ENCODE data around the gene NPAS3.

The NPAS3 gene

DNA sequence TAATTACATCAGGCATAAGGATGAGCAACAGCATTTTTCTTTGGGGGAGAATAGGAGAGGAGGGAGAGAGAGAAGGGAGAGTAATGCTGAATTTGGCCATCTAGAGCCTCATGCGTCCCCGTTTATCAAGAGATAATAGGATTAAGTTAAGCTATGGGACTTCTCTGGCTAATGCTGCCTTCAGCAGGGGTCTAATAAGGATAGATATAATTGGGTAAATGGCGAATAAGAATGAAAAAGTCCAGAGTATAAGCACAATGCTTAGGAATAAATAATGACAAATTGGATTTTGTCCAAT, 542.2 kb downstream of the NPAS3 start:
- DNase-seq (ENCODE audit: low read depth) = no peak

DNA sequence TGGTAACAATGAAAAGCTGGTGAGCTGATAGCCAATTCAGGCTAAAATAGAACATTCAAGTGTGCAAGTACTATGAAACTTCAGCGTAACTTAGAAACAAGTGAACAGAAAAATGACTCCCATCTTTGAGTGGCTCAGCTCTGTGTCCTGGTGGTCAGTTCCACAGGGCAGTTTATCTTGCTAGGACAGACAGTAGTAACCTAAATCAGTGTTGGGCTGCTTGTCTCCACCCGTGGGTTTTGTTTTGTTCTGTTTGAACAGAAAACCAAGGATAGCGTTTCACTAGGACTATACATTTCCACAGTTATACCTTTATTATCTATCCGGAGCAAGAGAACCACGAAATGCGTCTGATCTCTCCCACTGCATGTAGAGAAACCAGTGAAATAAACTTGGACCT, 544.4 kb downstream of the NPAS3 start:
- no peak for DNase-seq (ENCODE audit: low read depth)

DNA sequence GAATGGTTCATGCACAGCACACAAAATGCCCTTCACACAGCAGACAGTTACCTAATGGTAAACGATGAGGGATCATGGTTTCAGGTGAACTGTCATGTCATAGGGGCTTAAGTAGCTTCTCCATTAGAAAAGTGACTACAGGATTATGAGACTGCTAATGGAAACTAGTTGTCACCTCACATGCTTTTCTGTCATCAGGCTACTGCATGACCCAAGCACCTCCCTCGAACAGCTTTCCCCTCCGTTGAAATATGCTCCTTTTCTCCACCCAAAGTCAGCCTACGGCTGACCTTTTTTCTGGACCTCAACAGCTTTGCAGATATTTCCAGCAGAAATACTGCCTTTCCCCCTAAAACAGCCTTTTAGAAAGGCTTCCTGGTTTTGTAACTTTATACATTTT, 544.9 kb downstream of the NPAS3 start:
- DNase-seq (ENCODE audit: low read depth) = no peak

DNA sequence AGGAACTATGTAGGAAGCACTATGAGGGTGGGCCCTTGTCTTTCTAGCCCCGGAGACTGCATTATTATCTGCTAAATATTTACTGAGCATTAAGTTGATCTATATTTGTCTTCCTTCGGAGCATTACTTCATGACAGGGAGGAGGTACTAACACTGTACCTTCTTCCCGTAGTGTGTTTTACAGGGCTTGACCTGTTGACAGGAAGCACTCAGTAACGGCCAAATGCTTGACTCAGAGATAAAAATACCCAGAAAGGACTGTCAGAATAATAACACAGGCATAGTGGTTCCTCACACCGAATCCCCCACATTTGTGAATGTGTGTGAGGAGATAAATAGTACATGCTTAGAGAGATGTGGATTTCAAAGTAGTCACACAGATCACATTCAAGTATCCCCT, 545.6 kb downstream of the NPAS3 start:
- no peak for DNase-seq (ENCODE audit: low read depth)

DNA sequence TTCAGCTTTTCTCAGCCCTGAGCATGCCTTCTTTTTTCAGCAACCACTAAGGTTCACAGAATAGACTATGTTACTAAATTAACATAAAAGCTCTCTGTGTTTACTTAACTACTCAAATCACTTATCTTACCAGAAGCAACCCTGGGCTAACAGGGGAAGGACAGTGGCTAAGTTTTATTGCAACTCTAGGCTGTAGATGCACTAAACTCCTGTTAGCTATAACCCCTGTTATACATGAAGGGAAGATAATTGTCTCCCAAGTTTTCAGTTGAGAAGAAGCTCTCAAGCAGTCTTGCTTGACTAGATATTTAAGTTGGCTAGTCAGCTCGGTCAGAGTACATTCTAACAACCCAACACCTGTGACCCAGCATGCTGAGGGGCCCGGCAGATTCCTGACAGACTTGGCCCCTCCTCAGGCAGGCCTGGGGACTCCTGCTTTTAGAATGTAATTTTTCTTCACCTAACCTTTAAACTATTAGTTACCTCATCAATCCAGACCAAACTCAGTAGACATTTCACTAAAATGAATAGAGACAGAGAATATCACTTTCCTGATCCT, 547.7 kb downstream of the NPAS3 start:
- DNase-seq (ENCODE audit: low read depth) = no peak

DNA sequence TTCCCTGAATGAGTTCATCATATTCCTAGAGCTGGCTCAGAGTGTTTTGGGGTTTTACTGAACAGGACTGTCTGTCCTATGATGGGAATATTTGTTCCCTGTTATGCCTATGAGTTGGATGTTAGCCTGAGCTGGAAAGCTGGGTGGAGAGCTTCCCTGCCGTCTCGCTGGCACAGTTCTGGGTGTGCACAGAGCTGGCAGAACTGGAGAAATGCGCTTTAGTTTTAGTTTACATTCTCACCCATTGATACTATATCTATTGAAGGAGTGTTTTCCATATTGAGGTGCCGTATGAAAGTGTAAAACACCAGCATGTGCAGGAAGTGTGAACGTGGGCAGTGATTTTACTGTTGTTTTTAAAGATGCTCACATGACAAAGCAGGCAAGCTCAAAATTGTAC, 549.9 kb downstream of the NPAS3 start:
- no peak for DNase-seq (ENCODE audit: low read depth)

DNA sequence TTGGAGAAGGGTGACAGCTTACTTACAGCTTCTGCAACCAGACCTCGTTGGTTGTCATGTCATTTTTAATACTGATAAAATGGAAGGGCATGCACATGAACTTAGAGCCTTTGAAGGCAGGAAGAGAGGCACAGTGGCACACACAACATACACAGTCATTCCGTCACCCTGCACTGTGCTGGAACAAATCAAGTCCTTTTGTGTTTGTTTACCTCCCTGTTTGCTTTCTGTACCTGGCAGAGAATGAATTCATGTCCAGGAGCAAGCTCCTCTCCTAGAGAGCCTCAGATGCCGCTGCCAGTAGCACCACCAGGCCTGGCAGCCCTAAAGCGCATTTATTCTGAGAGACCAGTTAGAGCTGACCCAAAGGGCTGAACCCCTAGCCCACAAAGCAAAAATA, 551.9 kb downstream of the NPAS3 start:
- DNase-seq (ENCODE audit: low read depth) = no peak

DNA sequence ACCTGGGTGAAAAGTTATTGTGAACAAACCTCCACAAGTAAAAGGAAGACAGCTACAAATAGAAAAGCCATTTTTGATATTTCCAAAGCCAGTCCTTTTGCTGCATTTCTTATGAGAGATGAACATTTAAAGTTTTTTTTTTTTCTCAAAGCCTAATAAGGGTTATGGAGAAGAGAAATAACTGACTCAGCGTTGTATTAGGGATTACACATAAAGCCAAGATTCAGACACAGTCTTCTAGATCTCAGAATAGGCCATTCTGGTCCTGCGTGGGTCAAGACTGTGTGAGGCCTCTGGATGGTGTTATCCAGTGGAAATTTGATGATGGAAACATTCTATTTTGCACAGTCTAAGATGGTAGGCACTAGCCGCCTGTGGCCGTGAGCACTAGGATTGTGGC, 552.4 kb downstream of the NPAS3 start:
- DNase-seq (ENCODE audit: low read depth) = no peak

DNA sequence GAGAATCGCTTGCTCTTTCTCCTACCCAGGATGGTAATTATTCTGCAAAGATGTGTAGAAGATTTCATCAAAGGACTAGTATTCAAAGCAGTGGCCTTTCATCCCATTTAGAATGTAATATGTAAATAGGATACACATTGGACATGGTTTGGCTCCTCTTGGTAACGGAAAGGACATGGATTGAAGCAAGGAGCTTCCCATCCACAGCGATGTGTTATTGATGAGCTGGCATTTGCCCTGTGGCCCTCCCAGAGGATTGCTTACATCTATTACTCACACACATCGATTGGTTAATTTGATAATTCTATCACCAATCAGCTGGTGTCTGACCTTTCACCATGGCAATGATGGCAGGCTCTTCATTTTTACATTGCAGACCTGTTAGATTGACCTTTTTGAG, 553.8 kb downstream of the NPAS3 start:
- no peak for DNase-seq (ENCODE audit: low read depth)

DNA sequence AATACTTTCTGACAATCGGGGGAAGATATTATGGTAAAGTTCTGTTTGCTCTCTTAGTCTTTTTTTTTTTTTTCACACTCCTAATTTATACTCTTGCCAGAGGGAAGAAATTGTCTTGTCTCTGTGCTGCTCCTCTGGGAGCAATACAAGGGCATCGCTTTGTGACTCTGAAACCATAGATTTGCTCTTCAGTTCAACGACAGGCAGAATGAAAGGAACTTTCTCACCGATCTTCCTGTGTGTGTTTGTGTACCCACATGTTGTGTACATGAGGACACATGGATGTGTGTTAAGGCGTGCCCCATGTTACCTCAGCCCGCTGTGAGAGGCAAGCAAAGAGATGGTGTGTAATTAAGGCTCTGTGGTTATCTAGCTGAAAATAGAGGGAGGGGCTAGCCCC, 554.6 kb downstream of the NPAS3 start:
- no peak for DNase-seq (ENCODE audit: low read depth)

DNA sequence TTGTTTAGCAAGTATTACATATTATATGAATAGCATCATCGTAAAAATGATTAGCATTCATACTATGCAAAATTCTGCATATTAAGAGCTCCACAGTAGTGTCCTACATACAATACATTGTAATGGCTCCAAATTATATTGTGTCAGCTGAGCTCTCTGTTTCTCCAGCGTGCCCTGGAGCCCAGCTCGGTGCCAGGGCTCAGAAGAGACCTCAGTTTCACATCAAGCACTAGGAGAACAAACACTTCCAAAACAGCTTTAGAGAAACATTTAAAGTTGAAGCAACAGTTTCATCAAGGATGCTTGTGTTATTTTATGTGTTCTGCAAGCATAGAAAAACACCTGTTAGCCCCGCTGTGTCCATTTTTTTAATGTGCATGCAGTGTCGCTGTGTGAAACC, 555.3 kb downstream of the NPAS3 start:
- DNase-seq (ENCODE audit: low read depth) = no peak

DNA sequence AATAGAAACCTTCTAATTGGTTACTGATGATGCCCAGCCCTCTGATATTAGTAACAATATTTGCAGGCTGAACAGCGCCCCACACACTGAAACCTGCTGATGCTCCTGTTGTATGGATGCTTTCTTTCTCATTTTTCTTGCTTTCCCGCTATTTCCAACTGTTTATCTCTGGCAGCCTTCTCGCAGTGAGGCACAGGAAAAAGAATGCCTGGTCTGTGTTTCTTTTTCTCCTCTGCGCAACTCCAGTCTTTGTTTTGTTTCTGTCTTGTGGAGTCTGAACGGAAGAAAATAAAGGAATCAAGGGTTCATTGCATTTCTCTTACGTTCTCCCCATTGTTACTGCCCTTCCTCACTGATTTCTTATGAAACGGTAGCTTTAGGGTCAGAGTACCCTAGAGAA, 561.0 kb downstream of the NPAS3 start:
- DNase-seq (ENCODE audit: low read depth) = no peak

DNA sequence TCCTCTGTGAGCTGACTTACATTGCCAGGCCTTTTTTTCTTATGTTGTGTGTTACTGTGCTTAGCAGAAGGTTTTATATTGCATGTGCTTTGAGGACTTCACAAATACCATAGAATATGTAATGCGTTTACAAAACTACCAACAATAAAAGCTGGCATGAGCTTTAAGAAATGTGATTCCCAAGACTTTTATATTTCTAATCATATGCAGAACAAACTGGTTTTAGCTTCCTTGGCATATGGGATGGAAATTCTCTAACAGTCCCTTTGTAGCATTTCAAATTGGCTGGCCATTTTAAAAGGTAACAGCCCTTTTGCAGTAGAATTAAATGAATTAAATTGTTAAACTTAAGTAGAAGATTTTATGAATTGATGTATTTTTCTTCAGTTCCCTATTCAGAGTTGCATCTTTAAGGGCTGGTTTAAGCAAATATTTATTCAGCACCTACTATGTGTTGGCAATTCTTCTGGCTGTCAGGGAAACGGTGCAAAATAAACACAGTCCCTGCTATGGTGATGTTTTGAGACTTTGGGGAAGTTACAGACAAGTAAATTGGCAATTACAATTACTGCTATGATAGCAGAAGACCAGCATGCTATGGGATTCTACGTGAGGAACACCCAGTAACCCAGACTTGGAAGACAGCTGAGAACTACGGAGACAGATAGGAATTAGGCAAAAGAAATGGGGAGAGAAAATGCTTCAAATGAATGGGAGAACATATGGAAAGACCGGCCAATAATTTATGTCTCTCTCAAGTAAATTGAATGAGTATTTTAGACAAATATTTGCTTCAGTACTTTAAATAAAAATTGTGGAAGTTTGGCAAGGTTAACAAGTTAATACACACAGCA, 565.8 kb downstream of the NPAS3 start:
- DNase-seq (ENCODE audit: low read depth) = no peak

DNA sequence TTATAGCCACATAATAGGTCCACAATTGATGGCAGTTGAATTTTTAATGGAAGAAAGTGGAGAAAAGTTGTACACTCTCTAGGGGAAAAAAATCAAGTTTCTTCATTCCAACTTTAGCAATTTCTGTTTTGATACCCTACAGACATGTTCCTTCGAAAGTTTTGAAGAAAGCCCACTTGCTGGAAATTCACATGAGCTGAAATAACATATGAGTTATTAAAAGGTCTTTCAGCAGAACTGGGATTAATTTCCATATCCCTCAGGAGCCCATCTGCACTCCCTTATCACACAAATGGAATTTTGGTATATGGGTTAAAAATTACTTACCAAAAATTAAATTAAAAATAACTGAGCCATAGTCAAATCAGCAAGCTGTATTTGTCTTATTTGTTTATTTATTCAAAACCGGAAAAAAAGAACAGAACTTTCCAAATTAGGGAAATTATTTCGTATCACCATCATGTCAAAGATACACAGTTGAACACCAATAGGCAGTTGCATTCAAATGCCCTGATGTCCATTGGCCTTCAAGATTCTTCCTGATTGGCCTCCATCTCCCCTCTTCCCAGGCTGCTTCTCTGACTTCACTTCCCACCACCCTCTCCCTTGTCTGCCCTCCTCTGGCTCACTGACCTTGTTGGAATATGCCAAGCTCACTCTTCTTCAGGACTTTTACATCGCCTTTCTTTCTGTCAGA, 566.7 kb downstream of the NPAS3 start:
- DNase-seq (ENCODE audit: low read depth) = no peak

DNA sequence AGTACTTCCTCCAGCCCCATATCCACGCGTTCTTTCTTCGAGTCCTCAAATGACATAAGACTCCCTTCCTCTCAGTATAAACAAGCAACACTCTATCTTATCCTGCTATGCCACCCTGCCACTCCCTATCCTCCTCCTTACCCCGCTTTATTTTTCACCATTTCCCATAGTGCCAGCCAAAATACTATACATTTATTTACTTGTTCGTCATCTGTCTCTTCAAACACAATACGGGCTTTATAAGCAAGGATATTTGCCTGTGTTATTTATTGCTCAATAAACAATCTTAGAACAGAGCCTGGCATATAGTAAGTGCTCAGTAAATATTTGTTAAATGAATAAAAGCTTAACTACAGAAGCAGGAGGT, 567.3 kb downstream of the NPAS3 start:
- no peak for DNase-seq (ENCODE audit: low read depth)

DNA sequence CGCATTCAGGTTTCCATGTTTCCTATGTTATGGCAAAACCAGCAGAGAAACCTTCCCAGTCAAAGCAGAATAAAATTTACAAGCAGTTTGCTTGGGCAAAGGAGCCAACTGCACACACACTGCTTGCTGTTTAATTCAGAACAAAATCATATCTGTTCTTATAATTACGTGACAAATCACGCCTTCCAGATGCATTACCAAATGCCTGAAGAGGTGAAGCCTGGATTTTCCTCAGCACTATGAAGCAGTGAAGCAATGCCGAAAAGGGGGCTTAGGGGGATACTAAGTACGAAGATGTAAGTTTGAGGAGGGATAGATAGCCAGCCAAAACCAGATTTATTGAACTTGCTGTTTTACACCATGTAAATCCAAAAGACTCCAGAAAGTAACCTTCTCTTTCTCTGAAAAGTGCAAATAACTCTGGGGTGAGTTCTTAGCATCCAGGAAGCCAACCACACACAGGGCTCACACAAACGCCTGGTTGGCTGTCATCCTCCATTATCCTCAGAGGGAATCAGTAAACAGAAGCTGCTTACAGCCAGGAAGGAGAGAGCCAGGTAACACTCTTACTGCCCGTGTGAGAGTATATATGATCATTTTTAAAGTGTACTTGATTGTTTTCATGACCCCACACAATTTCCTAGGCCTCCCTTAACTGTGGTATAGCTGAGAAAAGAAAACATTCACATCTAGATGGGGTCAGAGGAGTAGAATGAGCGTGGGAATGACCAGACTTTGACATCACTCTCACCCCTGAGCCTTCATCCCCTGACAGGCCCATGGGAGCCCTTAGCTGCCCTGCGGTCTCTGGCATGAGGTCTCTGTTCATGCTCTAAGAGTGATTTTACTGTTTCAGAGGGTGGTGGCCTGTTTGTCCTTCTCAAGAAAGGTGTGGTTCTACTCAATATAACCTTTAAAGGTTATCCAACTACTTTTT, 569.7 kb downstream of the NPAS3 start:
- no peak for DNase-seq (ENCODE audit: low read depth)

DNA sequence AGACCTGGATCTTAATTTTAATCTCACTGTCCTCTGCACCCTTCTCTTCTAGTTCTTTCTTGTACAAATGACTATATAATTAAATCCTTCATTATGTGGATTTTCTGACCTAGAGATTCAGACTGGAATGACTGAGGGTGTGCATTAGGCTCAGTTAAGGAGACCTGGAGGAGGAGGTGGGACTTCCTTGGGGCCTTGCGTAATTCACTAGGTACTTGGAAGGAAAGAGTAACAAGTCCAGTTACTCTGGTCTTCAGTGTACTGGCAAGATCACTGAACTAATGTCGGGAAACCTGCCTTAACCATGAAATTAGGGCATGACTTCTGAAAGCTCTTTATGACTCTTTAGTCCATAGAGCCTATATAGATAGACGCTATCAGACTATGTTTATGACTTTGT, 570.8 kb downstream of the NPAS3 start:
- DNase-seq (ENCODE audit: low read depth) = no peak

DNA sequence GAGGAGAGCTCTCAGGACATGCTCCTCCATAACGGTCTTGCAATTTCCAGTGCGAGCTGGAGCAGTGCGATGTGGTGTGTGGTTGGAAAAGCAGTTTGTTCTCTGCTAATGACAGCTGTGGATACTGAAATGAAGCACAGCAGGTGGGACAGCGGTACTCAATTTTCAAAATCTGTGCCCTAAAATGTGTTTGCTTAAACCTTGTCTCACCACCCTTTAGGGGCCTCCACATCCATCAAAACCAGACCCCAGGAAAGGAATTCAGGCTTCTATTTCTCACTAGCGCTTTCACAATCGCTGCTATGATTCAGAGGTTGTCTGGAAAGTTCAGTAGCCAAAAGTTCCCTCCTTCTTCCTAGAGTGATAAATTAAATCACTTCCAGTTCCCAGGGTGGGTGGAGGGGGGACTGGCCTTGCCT, 571.4 kb downstream of the NPAS3 start:
- no peak for DNase-seq (ENCODE audit: low read depth)

DNA sequence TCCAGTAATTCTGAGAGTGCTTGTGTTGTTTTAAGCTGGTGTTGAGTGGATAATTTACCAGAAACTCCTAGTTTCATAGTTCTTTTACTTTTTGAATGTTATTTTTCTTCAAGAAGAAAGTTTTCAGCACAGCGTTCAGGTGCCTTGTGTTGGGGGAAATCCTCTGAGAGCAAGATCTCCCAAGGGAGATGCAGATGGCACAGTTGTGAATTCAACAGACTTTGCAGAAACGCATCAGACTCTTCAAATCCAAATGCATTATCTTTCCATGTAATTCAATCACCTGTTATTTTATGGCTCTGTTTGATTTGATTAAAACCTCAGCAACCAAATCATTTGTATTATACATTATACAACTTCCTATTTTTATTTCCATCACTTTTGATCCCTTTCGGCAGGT, 572.3 kb downstream of the NPAS3 start:
- no peak for DNase-seq (ENCODE audit: low read depth)

DNA sequence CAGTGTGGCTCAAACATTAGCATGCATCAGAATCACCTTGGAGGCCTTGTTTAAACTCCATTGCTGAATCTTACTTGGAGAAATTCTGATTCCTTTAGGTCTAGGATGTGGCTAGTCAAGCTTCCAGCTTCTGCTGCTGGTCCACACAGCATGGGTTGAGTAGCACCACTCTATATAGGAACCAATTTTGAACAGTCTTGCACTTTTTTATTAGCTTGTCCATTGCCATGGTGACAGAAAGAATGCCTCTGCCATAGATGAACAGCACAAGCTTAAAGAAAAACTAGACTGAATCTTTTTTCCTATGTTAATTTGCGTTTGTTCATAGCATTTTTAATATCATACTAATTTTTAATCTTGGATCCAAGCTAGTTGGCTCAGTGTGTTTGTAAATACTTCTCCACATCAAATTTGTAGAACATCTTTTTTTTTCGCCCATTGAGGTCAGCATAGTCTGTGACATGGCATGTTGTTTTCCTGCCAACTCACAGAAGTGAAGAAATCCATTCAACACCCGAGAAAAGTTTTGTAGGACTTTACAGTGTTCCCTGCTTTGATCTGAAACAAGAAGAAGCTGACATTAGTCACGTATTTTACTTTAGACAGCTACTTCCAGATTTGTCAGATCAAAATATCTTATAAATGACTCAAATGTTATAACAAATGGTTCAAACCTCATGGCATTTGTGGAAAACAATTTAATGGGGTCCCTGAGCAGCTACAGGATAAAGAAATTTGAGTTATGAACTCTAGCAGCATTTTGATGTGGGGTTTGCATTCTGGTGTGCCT, 573.4 kb downstream of the NPAS3 start:
- no peak for DNase-seq (ENCODE audit: low read depth)

DNA sequence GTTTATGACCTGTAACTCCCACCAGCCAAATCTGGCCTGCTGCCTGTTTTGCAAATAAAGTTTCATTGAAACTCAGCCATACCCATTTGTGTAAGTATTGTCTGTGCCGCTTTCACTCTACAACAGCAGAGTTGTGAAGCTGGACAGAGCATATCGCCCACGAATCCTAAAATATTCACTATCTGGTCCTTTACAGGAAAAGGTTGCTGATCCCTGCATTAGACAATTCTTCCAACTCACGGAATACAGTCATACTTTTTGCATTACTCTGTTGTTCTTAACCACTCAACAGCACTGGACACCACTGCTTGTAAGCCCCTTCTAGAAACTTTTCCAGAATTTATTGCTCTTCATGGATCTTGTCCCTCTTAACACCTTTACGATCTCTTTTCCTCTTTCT, 576.8 kb downstream of the NPAS3 start:
- DNase-seq (ENCODE audit: low read depth) = no peak

DNA sequence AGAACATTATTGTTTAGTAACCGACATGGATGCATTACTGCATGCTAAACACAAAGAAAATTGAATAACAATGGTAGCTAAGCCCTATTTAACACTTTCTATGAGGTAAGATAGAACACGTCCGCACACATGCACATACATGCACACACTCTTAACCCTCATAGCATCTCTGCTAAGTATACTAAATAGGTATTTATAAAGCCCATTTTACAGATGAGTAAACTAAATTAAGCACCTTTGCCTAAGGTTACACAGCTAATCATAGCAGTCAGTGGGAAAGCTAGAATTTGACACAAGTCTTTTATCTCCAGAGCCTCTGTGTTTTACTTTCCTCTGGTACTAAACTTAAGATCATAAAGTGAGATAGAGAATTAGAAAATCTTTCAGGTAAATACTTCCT, 577.2 kb downstream of the NPAS3 start:
- DNase-seq (ENCODE audit: low read depth) = no peak
